Stimulated activated CD8-positive, alpha-beta memory T cell treated with anti-CD3 and anti-CD28 coated beads, Interleukin-4, amount 100 ng/mL, for 48 hours (primary cell): ENCODE results near the gene RWDD3.

ENCODE experiments used
- DNase-seq: peaks from one replicate; pipeline ENCODE4 v3.0.0-alpha.2; 2020

The RWDD3 gene

GRCh38 chr1:95286479-95286878 is 52.5 kb downstream of the RWDD3 start:
- DNase-seq = no peak

DNA sequence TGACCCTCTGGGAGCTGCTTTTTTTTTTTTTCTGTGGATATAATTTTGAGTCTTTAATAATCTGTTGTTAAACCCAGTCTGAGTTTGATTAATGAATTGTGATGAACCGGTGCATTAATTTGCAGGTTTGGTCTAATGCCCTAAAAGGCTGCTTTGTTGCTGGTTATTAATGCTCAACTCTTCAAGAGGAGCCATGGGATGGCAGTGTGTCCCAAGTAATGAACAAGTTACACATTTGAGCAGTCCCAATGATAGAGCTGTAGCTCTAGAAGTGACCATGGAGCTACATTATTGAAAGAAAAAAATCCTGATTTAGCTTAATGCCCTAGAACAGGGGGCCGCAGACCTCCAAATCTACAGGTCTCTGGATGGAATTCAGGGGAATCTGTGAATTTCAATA is 53.1 kb downstream of the RWDD3 start:
- DNase-seq = no peak

DNA sequence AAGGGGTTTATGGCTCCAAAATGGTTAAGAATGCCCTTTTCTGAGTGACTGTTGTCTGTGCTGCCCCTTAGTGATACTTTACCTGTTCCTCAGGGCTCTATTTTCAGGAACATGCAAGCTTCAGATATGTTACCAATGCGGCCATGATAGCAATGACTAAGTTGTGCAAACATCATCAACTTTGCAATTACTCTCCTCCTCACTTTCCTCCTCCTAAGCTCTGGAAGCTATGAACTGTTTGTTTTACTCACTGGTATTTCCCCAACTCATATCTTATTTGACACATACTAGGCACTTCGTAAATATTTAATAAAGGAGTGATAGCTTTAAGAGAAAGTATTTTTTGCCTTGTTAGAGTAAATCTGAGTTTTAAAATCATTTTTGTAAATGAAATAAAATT is 53.8 kb downstream of the RWDD3 start:
- no peak for DNase-seq
